Measurements from ENCODE around the gene IER5L.
A peak's percentile ranks its signal among the peaks of the same experiment; 100 is the strongest.
"Not testable (repeated sequence)": the region's sequence is repeated elsewhere in the genome, so short reads cannot be mapped to it uniquely, and the experiment has no call there.

IER5L gene

GRCh38 chr9:129170229-129170628 lies 7.8 kb downstream of the IER5L start:
- H3K9me3 Mint-ChIP-seq: no peaks in the 10 kb centered on the region
- peaks cover 16 to 32% of the 10 kb centered on the region in 2 donors for H3K4me1 Mint-ChIP-seq
- no peak overlapping the region for H3K4me3 Mint-ChIP-seq
- no peak overlapping the region for H3K27ac Mint-ChIP-seq
- no peaks in the 10 kb centered on the region for H3K36me3 Mint-ChIP-seq
- H3K27me3 Mint-ChIP-seq: peaks cover 27 to 46% of the 10 kb centered on the region in 2 donors
- ATAC-seq (replicated peaks) (no peak), DNase-seq (no peak)

GRCh38 chr9:129166623-129167557 lies 11.2 kb downstream of the IER5L start:
- Mint-ChIP-seq H3K4me1 (peaks cover 14 to 20% of the 10 kb centered on the region in 2 donors), H3K4me3 (peak overlapping the region; percentile 55 to 62), H3K9me3 (no peaks in the 10 kb centered on the region), H3K27ac (no peak overlapping the region), H3K36me3 (no peaks in the 10 kb centered on the region), H3K27me3 (peaks cover 14 to 30% of the 10 kb centered on the region in 2 donors)
- peak; percentile 31 to 34 for ATAC-seq (replicated peaks)
- DNase-seq: no peak

GRCh38 chr9:129165198-129165597 lies 12.9 kb downstream of the IER5L start:
- H3K4me1 Mint-ChIP-seq: peaks cover 11 to 20% of the 10 kb centered on the region in 2 donors
- ATAC-seq (replicated peaks) (no peak), DNase-seq (no peak)
- no peak overlapping the region for H3K4me3 Mint-ChIP-seq
- no peaks in the 10 kb centered on the region for H3K9me3 Mint-ChIP-seq
- H3K36me3 Mint-ChIP-seq: peaks cover 0 to 4% of the 10 kb centered on the region in 2 donors
- no peak overlapping the region for H3K27ac Mint-ChIP-seq
- H3K27me3 Mint-ChIP-seq: peaks cover 6 to 13% of the 10 kb centered on the region in 2 donors

- H3K27ac Mint-ChIP-seq: no peak overlapping the region
- H3K4me3 Mint-ChIP-seq: no peak overlapping the region
- no peaks in the 10 kb centered on the region for H3K9me3 Mint-ChIP-seq
- peaks cover 0 to 4% of the 10 kb centered on the region in 2 donors for H3K36me3 Mint-ChIP-seq
- ATAC-seq (replicated peaks): no peak
- peaks cover 8 to 20% of the 10 kb centered on the region in 2 donors for H3K4me1 Mint-ChIP-seq
- peaks cover 6 to 8% of the 10 kb centered on the region in 2 donors for H3K27me3 Mint-ChIP-seq
- DNase-seq: no peak
Observed at GRCh38 chr9:129164246-129164930, 13.7 kb downstream of the IER5L start.

- Mint-ChIP-seq H3K27ac (no peak overlapping the region), H3K27me3 (peaks cover 6 to 8% of the 10 kb centered on the region in 2 donors), H3K4me1 (peaks cover 8 to 20% of the 10 kb centered on the region in 2 donors), H3K9me3 (no peaks in the 10 kb centered on the region), H3K36me3 (peaks cover 3 to 7% of the 10 kb centered on the region in 2 donors), H3K4me3 (no peak overlapping the region)
- no peak for ATAC-seq (replicated peaks)
- DNase-seq: no peak
Observed at GRCh38 chr9:129163753-129164152, 14.3 kb downstream of the IER5L start.

GRCh38 chr9:129163198-129163670 lies 14.8 kb downstream of the IER5L start:
- peaks cover 8 to 20% of the 10 kb centered on the region in 2 donors for H3K4me1 Mint-ChIP-seq
- H3K27me3 Mint-ChIP-seq; H3K9me3 Mint-ChIP-seq; H3K27ac Mint-ChIP-seq; ATAC-seq (replicated peaks); H3K4me3 Mint-ChIP-seq; H3K36me3 Mint-ChIP-seq; DNase-seq: not testable (repeated sequence)

- H3K4me1 Mint-ChIP-seq: peaks cover 4 to 15% of the 10 kb centered on the region in 2 donors
- DNase-seq: no peak
- H3K9me3 Mint-ChIP-seq: no peaks in the 10 kb centered on the region
- no peak overlapping the region for H3K4me3 Mint-ChIP-seq
- H3K27me3 Mint-ChIP-seq: peaks cover 0 to 1% of the 10 kb centered on the region in 2 donors
- no peak for ATAC-seq (replicated peaks)
- peaks cover 7% of the 10 kb centered on the region in 2 donors for H3K36me3 Mint-ChIP-seq
- H3K27ac Mint-ChIP-seq: no peak overlapping the region
Observed at GRCh38 chr9:129162497-129163197, 15.4 kb downstream of the IER5L start.

GRCh38 chr9:129161534-129161837 lies 16.6 kb downstream of the IER5L start:
- no peak overlapping the region for H3K27ac Mint-ChIP-seq

GRCh38 chr9:129160712-129161533 lies 17.1 kb downstream of the IER5L start:
- ATAC-seq (replicated peaks) (no peak), DNase-seq (no peak)
- no peak overlapping the region for H3K4me3 Mint-ChIP-seq
- peaks cover 7 to 8% of the 10 kb centered on the region in 2 donors for H3K36me3 Mint-ChIP-seq
- no peaks in the 10 kb centered on the region for H3K9me3 Mint-ChIP-seq
- no peaks in the 10 kb centered on the region for H3K4me1 Mint-ChIP-seq
- H3K27me3 Mint-ChIP-seq: no peaks in the 10 kb centered on the region
- H3K27ac Mint-ChIP-seq: no peak overlapping the region

More at GRCh38 chr9:129161534-129161837, 16.6 kb downstream of the IER5L start:
- DNase-seq (no peak), ATAC-seq (replicated peaks) (no peak)
- Mint-ChIP-seq H3K27me3 (no peaks in the 10 kb centered on the region), H3K4me1 (peaks cover 0 to 3% of the 10 kb centered on the region in 2 donors), H3K36me3 (peaks cover 7% of the 10 kb centered on the region in 2 donors), H3K9me3 (no peaks in the 10 kb centered on the region), H3K4me3 (no peak overlapping the region)

- Mint-ChIP-seq H3K9me3 (no peaks in the 10 kb centered on the region), H3K4me1 (peaks cover 0 to 2% of the 10 kb centered on the region in 2 donors), H3K27me3 (no peaks in the 10 kb centered on the region), H3K4me3 (no peak overlapping the region), H3K36me3 (peaks cover 19 to 21% of the 10 kb centered on the region in 2 donors), H3K27ac (no peak overlapping the region)
- ATAC-seq (replicated peaks) (no peak), DNase-seq (no peak)
Observed at GRCh38 chr9:129156163-129156562, 21.9 kb downstream of the IER5L start.

GRCh38 chr9:129154866-129155477 lies 23.1 kb downstream of the IER5L start:
- Mint-ChIP-seq H3K27ac (no peak overlapping the region), H3K4me3 (no peak overlapping the region), H3K9me3 (no peaks in the 10 kb centered on the region), H3K36me3 (peaks cover 27 to 31% of the 10 kb centered on the region in 2 donors), H3K27me3 (no peaks in the 10 kb centered on the region), H3K4me1 (peaks cover 0 to 3% of the 10 kb centered on the region in 2 donors)
- no peak for DNase-seq
- no peak for ATAC-seq (replicated peaks)

GRCh38 chr9:129151469-129151868 lies 26.6 kb downstream of the IER5L start:
- no peaks in the 10 kb centered on the region for H3K9me3 Mint-ChIP-seq
- H3K27ac Mint-ChIP-seq: no peak overlapping the region
- H3K4me1 Mint-ChIP-seq: peaks cover 6 to 11% of the 10 kb centered on the region in 2 donors
- H3K27me3 Mint-ChIP-seq: no peaks in the 10 kb centered on the region
- peaks cover 42 to 54% of the 10 kb centered on the region in 2 donors for H3K36me3 Mint-ChIP-seq
- DNase-seq (no peak), ATAC-seq (replicated peaks) (no peak)
- no peak overlapping the region for H3K4me3 Mint-ChIP-seq

GRCh38 chr9:129150672-129151211 lies 27.3 kb downstream of the IER5L start:
- no peak overlapping the region for H3K4me3 Mint-ChIP-seq
- H3K9me3 Mint-ChIP-seq: no peaks in the 10 kb centered on the region
- H3K36me3 Mint-ChIP-seq: peaks cover 42 to 56% of the 10 kb centered on the region in 2 donors
- no peak overlapping the region for H3K27ac Mint-ChIP-seq
- no peak for ATAC-seq (replicated peaks)
- no peak for DNase-seq
- peaks cover 6 to 14% of the 10 kb centered on the region in 2 donors for H3K4me1 Mint-ChIP-seq
- H3K27me3 Mint-ChIP-seq: no peaks in the 10 kb centered on the region
